Hematopoietic multipotent progenitor cell treated with erythropoietin and hydrocortisone succinate and interleukin-3 and kit ligand, for 15 days (in vitro differentiated cells): ENCODE results near the gene ZFYVE9.
"Not testable (repeated sequence)": the region's sequence is repeated elsewhere in the genome, so short reads cannot be mapped to it uniquely, and the experiment has no call there.

Source experiments
- DNase-seq: peaks from one replicate; pipeline ENCODE4 v3.0.0-alpha.2; 2015; ENCODE audit warnings: low spot score

Gene ZFYVE9

DNA sequence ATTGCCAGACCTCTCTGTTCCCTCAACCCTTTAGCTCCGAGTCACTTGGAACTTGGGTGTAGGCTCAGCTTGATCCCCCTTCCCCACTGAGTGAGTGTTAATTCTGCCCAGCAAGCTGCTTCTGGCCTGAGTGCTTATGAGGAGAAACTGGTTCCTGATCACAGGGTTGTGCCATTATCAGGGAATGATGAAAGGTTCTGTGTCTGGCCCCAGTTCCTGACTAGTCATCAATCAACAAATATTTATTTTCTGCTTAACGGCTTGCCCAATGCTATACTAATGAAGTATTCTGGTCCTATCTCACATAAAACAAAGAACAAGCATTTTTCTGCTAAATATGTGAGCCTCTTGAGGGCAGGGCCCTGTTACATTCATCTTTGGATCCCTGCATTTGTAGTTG lies 203.4 kb downstream of the ZFYVE9 start:
- no peak for DNase-seq

DNA sequence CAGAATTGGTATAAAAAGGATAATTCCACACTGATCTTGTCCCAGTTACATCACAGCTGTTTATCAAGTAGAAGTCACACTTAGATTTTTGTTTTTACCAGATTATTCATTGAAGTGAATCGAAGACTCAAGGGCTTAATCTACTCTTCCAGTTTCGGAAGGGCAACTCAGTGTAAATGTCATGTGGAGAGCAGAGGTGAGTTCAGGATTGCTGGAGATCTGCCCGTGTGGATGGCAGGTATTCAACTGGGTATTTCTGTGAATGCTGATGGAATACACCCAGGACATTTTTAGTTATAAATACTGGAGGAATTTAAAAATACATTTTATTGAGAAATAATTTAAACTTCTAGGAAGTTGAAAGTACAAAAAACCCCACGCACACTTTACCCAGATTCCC lies 204.8 kb downstream of the ZFYVE9 start:
- DNase-seq: no peak

DNA sequence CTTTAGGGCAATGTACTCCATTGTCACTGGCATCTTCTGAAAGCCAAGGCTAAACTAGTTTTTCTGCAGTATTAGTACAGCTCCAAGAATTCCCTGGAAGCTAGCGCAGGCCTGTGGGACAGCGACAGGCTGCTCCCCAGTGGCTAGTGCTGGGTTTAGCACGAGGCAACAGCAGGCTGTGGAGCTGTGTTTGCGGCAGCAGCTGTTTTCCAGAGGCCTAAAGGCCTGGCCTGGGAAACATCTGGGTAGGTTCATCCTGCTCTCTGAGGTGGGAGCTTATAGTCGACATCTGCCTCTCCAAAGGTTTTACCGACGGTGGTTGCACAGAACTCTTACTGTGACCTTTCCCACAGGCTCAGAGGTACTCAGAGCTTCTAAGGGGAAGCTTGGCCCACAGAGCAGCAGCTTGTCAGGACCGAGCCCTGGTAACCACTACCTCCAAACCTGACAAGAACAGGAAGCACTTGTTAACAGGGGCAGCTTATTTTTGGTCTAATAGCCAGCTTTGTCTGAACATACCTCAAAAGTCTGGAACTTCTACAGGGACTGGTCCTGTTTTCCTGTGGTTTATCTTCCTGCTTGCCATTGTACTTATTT lies 206.9 kb downstream of the ZFYVE9 start:
- DNase-seq: no peak

DNA sequence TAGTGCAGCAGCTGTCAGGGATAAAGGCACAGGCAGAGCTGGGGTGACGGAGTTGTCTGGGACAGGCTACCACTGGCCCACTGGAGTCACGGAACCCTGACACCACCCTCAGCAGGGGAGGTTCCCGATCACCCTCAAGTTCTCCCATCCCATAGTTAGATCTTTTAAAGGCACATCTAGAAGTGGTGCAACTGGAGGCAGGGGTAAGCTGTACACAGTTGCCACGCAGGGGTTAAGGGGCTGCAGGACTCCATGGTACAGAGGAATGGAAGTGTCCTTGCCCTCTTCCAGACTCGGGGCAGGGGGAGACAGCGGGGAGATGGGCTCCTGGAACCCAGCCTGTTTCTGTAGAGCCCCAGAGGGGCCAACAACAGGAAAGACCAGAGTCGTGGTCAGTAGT lies 210.8 kb downstream of the ZFYVE9 start:
- DNase-seq: no peak

DNA sequence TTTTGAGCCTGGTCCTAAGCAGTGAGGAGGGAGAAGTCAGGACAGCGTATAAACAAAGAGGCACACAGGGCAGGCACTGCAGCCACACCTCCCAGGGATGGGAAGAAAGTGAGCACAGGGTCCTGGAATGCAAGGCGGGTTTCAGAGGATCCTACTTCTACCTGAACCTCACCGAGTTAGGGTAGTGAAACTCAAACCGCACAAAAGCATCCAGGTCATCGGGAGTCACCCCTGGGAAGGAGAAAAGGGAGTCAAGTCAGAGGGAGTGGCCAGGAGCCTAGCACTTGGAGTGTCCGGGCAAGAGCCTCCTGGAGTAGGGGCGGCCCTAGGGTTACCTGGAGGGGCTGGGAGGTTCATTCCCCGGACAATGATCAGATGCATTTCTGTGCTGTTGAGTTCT lies 213.5 kb downstream of the ZFYVE9 start:
- no peak for DNase-seq

DNA sequence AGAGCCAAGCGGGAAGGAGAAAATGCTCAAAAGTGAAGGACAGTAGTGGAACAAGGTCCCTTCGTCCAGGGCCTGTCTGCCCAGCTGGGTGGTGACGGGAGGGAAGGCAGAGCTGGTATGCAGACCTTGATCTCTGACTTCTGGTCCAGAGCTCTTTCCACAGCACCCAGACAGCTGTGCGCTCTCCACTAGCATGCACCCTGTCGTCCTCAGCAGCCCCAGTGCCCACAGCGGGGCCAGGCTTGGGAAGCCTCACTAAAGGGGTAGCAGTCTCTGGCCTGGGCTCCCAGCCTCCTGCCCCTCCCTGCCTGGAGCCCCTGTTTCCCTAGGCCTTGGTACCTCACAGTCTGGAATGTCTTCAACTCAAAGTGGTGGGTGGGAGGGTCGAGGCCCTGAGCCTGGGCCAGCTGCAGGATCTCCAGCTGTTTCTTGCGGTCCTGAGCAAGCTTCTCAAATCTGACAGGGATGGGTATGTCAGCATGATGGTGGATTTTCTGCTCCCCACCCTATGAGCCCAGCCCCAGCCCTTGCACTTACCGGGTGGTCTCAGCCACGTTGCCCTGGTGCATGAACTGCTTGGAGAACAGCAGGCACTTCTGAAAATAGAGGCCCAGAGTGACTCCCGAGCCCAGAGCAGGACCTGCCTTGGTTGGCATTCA lies 214.1 kb downstream of the ZFYVE9 start:
- DNase-seq: no peak

DNA sequence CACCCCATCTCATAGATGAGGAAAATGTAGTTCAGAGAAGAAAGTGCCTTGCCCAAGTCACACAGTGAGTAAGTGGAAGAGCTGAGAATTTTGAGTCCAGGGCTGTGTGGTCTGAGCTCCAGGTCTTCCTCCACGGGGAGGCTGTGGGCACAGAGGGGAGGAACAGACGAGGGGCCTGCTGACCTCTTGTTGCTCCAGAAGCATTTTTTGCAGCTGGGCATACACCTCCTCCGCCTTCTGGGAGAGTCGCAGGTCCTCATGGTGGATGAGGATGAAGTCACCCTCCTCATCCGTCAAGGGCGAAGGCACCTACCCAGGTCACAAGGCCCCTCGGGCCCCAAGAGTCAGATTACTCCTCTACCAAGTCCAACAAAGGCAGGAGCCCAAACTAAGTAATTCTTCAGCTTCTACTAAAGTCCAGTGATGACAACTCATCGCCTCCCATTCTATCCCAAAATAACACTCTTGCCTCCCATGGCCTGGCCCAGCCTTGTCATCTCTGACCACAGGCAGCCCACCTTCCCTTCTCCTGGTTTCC lies 215.0 kb downstream of the ZFYVE9 start:
- no peak for DNase-seq

DNA sequence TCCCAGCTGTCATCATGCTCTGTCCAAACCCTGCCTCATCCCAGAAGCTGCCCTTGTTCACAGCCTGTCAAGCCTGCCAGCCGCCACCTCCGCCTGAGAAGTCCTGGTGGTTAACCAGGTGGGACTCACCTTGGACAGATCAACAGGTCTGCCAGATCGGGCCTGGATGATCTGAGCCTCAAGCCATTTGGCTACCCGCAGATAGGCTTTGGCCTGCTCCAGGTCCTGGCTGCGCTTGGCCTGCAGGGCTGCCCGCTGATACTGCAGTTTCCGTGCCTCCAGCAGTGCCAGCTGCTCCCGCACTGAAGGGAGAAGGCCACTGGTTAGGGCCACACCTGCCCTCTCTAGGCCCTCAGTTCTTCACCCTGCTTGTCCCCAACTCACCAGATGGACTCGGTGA lies 215.5 kb downstream of the ZFYVE9 start:
- DNase-seq: no peak

DNA sequence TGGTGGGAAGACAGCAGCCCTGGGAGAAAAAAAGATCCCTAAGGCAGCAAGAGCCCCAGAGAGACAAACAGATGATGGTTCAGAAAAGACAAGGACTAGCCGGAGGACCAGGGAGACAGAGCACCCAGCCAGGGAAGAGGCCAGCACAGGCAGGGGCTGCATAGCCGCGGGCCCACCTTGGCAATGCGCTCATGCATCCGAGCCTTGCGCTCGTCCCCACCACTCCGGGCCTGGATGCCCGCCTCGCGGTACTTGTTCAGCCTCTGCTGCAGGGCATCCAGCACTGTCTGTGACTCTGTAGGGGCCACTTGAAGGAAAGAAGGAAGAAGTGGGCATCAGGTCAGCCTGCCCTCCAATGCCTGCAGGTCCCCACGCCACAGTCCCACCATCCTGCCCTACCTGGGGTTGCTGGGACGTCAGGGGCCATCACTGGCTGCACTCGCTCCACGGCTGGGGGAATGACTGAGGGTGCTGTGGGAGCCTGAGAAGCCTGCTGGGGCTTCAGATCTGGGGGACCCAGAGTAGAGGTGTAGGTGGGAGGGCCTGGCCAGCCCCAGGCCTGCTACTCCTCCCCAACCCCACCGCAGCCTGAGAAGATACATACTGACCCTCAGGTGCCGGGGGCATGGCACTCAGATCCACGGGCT lies 217.1 kb downstream of the ZFYVE9 start:
- DNase-seq: no peak

DNA sequence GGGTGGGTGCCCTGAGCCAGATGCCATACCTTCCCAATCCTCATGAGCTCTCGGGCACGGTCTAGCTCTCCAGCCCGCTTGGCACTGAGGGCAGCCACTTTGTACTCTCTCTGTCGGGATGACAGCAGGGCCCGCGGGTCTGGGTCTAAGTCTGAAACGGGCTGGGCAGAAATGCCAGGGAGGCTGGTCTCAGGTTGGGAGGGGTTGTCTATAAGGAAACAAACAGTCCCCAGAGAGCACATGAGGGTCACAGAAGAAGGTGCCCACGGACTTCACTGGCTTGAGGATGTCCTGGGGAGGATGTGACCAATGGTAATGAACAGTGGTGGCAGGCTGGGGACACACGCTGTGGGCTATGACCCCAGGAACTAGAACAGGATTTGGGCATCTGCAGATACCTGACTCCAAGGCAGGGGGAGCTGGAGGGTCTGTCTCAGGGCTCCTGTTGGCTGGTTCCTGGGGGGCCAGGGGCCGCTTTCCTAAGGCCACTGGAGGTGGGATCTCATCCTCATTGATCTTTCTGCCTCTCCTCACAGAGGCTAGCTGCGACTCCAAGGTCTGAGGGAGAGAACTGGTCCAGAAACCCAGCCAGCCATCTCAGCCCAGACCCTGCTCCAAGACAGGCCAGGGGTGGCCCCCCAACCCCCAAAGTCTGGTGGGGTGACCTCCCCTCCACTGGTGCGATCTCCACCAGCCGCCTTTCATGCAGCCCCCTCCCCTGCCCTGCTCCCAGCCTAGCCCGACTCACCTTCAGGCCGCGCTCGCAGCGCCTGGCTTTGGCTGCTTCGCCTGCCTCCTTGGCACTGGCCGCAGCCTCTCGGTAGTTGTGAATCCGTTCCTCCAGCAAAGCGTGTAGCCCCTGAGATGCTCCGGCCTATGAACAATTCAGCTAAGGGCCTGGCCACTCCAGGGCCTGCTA lies 218.0 kb downstream of the ZFYVE9 start:
- DNase-seq: no peak

DNA sequence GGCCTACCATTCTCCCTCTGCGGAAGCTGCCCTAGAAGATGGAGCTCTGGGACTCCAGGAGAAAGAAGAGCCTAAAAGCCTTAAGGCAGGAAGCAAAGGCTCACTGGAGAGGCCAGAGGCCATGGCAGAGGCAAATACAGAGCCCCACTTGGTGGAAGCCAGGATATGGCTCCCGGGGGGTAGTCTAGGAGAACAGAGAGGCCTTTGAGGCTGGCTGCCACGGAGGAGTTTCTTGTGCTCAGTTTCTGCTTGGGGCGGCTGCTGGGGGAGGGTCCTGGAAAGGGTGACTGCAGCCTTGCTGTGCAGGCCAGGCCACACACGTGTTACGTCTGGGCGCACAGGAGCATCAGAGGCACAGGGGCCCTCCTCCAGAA lies 218.7 kb downstream of the ZFYVE9 start:
- DNase-seq: no peak

DNA sequence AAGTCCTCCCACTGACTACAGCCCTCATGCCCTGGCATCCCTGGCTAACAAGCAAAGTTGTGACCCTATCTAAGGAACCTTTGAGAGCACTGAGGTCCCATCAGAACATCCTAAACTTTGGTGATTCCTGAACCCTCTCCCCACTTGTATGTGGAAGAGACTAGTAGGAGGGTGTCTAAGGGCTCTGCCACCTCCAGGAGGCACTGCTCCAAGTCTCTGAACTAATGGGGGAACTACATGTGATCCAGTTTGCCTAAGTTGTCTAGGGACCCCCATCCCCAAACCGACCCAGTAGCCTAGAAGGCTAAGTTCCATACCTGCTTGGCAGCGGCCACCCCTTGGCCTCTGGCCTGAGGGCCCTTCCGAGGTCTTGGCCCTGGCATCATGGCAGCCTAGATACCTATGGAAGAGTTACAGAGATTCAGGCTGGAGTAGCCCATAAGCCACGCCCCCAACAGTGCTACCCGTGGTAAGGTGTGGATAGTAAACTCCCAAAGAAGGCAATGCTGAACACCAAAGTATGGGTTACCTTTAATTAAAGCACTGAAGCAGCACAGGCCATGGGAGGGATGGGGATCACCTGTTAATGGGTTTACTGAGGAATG lies 222.4 kb downstream of the ZFYVE9 start:
- peak; percentile 19 for DNase-seq

DNA sequence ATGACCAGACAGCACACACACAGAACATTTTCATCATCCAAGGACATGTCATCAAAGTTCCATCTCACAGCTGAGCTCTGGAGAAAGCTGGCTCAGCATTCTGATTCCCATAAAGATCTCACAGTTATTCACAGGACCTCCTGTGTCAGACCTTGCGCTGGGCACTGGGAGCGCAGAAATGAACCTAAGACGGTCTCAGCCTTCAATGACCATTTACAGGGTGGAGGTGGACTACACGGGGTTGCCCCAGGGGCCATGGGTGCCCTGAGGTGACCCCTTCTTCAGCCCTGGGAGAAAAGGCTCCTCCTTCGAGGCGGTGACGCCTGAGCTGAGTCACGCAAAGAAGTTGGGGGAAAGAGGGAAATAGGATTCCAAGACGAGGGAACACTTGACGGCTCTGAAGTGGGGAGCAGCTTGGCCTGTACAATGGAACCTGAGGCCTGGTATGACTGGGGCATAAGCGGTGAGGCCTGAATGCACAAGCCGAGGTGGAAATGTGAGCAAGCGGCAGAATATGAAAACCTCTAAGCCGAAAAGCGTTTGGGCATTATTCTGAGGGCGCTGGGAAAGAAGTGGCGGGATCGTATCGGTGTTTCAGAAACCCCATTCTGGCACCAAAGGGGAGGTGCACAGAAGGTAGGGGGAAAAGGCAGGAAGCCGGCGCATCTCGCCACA lies 223.3 kb downstream of the ZFYVE9 start:
- DNase-seq: peak; percentile 35

DNA sequence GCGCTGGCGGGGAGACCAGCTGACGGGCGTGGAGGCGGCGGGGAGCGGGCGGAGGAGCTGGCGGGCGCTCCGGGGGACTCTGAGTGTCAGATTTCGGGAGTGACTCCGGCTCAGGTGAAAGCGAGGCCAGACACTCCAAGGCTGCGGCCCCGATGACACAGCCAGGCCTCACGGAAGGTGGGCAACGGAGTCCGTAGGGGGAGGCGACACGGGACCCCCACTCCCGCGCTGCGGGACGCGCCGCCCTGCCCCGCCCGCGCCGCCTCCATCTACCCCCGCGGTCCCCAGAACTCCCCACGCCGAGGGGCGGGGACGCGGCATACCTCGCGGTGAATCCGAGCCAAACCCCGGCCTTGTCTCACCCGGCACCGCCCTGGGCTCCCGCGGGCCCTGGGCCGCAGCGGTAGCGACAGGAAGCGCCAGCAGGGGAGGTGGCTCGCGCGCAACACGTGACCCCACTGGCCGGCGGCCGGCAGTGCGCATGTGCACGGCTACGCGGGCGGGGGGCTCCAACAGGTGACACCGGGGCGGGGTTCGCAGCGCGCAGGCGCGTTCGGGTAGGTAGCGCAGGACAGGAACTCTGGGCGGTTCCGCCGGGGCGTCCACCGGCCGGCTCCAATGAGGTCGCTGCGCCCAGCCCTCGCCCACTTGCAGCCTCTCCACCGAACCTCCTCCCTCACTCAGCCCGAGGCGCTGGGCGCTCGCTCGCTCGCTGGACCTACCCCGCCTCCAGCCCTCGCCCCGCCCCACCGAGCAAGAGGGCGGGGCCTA lies 224.0 kb downstream of the ZFYVE9 start, which contains the start of gene CC2D1B:
TSS of gene CC2D1B (minus strand) at position 460 of the 771 bp plus-strand sequence. CDS start 1,585 bp downstream, outside the sequence.
- peak; percentile 94 for DNase-seq

DNA sequence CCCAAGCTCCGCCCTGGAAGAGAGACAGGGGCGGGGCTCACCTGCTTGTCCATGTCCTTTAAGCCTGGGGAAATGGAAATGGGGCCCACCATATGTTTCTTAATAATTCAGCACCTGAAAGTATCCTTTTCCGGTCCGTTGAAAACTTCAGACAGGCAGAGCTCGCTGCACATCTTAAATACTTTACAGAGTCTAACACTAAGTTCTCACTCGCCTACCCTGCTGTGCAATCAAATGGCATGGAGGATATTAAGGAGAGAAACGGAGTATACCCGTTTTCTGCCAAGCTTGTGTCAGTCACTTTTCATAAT lies 224.6 kb downstream of the ZFYVE9 start:
- no peak for DNase-seq

DNA sequence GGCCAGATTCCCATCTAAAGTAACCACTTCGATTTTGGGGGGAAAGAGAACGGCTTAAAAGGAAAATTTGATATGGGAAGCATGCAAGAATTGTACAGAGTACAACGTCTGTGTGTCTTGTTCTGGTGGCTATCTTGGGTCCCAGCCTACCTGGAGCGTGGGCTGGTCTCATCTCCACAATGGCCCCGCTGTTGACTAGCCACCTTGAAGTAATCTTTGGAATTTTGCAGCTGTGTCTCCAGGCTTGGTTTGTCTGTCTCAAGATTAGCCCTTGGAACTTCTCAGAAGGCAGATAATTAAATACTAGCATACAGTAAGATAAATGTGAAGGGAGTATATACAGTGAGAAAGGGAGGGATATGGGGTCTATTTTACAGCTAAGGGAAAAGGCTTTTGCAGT lies 225.4 kb downstream of the ZFYVE9 start:
- DNase-seq: no peak

DNA sequence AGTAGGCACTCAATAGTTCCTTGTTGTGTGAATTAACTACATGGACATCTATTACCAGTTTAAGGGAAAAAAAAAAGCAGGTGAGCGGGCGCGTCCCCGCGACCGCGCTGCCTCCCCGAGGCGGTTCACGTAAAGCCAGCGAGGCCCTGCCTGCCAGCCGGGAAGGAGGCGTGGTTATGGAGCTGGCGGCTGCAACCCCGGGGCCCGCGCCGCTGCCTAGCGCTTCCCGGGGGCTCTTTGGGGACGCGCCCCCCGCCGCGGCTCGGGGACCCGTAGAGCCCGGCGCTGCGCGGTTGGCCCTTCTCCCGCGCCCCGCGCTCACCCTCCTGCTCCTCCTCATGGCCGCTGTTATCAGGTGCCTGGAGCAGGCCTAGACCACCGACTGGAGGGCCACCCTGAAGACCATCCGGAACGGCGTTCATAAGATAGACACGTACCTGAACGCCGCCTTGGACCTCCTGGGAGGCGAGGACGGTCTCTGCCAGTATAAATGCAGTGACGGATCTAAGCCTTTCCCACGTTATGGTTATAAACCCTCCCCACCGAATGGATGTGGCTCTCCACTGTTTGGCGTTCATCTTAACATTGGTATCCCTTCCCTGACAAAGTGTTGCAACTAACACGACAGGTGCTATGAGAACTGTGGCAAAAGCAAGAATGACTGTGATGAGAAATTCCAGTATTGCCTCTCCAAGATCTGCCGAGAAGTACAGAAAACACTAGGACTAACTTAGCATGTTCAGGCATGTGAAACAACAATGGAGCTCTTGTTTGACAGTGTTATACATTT lies 226.7 kb downstream of the ZFYVE9 start:
- peak; percentile 47 for DNase-seq

DNA sequence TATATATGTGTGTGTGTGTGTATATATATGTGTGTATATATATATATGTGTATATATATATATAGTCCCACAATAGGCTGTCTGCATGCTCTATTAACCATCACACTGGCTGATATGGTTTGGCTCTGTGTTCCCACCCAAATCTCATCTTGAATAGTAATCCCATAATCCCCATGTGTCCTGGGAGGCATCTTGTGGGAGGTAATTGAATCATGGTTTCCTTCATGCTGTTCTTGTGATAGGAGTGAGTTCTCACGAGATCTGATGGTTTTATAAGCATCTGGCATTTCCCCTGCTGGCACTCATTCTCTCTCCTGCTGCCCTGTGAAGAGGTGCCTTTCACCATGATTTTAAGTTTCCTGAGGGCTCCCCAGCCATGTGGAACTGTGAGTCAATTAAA lies 228.0 kb downstream of the ZFYVE9 start:
- not testable (repeated sequence) for DNase-seq

DNA sequence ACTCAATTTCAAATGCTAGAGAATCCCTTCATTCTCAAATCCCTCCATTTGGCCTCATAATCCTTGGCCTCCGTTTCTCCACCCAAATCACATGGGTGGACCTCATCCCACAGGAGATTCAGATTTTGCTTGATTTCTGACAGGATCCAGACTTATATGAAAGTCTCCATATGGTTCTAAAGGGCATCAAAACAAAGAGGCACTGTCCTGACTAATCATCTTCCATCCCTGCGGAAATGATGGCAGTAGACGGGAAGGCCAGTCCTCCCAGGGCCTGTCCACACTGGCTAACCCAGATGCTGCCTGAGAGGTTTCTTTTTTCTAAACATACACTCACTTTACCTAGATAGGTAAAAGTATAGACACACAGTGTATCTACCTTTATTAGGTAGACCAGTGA lies 243.5 kb downstream of the ZFYVE9 start:
- DNase-seq: no peak

DNA sequence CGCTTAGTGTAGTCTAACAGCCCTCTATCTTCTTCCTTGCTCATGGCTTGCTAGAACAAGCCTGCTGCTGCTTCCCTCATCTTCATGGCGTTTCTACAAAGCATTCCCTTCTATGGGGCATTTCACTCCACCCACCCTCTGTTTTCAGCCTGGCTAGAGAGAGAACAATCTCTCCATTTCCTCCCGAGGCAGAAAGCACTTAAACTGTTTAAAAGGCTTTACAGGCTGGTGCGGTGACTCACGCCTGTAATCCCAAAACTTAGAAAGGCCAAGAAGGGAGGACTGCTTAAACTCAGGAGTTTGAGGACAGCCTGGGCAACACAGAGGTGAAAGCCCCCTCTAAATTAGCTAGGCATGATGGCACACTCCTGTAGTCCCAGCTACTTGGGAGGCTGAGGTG lies 244.6 kb downstream of the ZFYVE9 start:
- no peak for DNase-seq
